Posterior cingulate gyrus (tissue), 11 donors: ENCODE data around the gene MRPS6.

ENCODE experiments used
- DNase-seq, 10 donors: peaks; one replicate each; pipeline versions ENCODE4 v3.0.0 to v3.0.0-alpha.2; 2020 to 2021; ENCODE audit warnings: mixed read lengths in 3 of 10
- intact Hi-C: fragments of 100-400 bp; cut with DNase I; formaldehyde crosslinking; loops from one replicate; pipeline ENCODE4 v1.15.1; 2023

MRPS6 gene

DNA sequence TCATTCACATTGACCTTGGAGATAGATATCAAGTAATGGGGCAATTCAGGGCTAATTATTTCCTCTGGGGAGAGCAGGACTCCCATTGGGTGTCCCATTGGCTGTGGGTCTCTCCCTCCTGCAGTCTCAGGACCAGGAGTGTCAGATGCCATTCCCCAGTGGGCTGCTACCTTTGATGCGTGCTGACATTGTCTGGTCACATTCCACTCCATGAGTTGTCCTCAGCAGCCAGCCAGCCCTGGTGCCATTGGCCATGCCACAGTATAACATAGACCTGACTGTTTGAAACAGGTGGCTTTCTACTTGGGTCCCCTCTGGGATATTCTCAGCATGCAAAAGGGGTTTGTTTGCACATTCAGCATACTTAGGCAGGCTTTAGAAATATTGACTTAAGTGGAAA is 118.5 kb downstream of the MRPS6 start:
- no peak for DNase-seq
- intact Hi-C loops: no loop called here
